PC-3 (cell line): ENCODE data around the gene ZNF785. TPM values are rescaled to one million over a fixed set of nuclear protein-coding genes. Genes with fewer than 3 reads are reported as not detected.
"Not testable (repeated sequence)": the region's sequence is repeated elsewhere in the genome, so short reads cannot be mapped to it uniquely, and the experiment has no call there.

Experiments
- ATAC-seq: fragments of 200-7000 bp; cut with Tn5 transposase; 2 replicates; pipeline ENCODE4 v1.9.1; 2020; ENCODE audit warnings: mild to moderate bottlenecking, moderate library complexity
- BruUV-seq: library from RNA; stranded (reverse); fragments of 400-500 nt; replicated peaks from 2 replicates; lab custom pipeline; 2021; lab: Mats Ljungman, UMichigan
- CTCF ChIA-PET: fragments of 300-600 bp; sonication (Branson Sonifier 250); formaldehyde crosslinking; loops from one replicate; lab custom pipeline; 2022; ENCODE audit warnings: antibody characterized with exemption; lab: Charles Lee
- POLR2A ChIA-PET: fragments of 300-600 bp; sonication (Branson Sonifier 250); formaldehyde crosslinking; loops from one replicate; lab custom pipeline; 2022; ENCODE audit warnings: antibody characterized with exemption; ENCODE audit not compliant: unreplicated experiment; lab: Charles Lee
- DNase-seq: peaks from one replicate; pipeline ENCODE4 v3.0.0-alpha.2; 2015
- H2AFZ ChIP-seq: fragments of 300-600 bp; sonication (generic); 2 replicates; pipeline ENCODE4 v1.6.0; 2016; ENCODE audit warnings: antibody characterized with exemption, low read length
- H3F3A ChIP-seq: fragments of 300-600 bp; sonication (generic); one replicate; pipeline ENCODE4 v1.6.0; 2017; ENCODE audit warnings: antibody characterized with exemption, low read length, control low read depth, mild to moderate bottlenecking; ENCODE audit not compliant: unreplicated experiment
- H3K27ac ChIP-seq: fragments of 300-600 bp; sonication (generic); 2 replicates; pipeline ENCODE4 v1.5.1; 2016; ENCODE audit warnings: mild to moderate bottlenecking, low read length
- H3K27me3 ChIP-seq: fragments of 300-600 bp; sonication (generic); 2 replicates; pipeline ENCODE4 v1.6.1; 2016; ENCODE audit warnings: low read length, mixed read lengths
- H3K36me3 ChIP-seq: fragments of 300-600 bp; sonication (generic); 2 replicates; pipeline ENCODE4 v1.6.1; 2016; ENCODE audit warnings: low read depth, mixed run types, low read length, mixed read lengths
- H3K4me1 ChIP-seq: fragments of 300-600 bp; sonication (generic); 2 replicates; pipeline ENCODE4 v1.5.1; 2016; ENCODE audit warnings: low read length; ENCODE audit not compliant: insufficient read depth
- H3K4me2 ChIP-seq: fragments of 300-600 bp; sonication (generic); 2 replicates; pipeline ENCODE4 v1.6.0; 2016; ENCODE audit warnings: low read length
- H3K4me3 ChIP-seq: fragments of 300-600 bp; sonication (generic); 2 replicates; pipeline ENCODE4 v1.5.1; 2016; ENCODE audit warnings: mild to moderate bottlenecking, low read length, mixed read lengths
- H3K79me2 ChIP-seq: fragments of 300-600 bp; sonication (generic); 2 replicates; pipeline ENCODE4 v1.6.1; 2017; ENCODE audit warnings: low read length, mixed read lengths
- H3K9ac ChIP-seq: fragments of 300-600 bp; sonication (generic); 2 replicates; pipeline ENCODE4 v1.6.0; 2016; ENCODE audit warnings: mild to moderate bottlenecking, low read length
- H3K9me2 ChIP-seq: fragments of 300-600 bp; sonication (generic); replicated peaks from 2 replicates; pipeline ENCODE4 v1.6.1; 2016; ENCODE audit warnings: mixed run types, low read length, mixed read lengths
- H3K9me3 ChIP-seq: fragments of 300-600 bp; sonication (generic); 2 replicates; pipeline ENCODE4 v1.6.1; 2016; ENCODE audit warnings: low read length, mixed read lengths
- H4K20me1 ChIP-seq: fragments of 300-600 bp; sonication (generic); 2 replicates; pipeline ENCODE4 v1.6.1; 2016; ENCODE audit warnings: low read length, mixed read lengths
- CTCF ChIP-seq: fragments of 300-600 bp; sonication (generic); conservative IDR thresholded peaks from 2 replicates; pipeline ENCODE4 v1.5.1; 2017; ENCODE audit warnings: antibody characterized with exemption, low read depth, mild to moderate bottlenecking, low read length
- EZH2 ChIP-seq: fragments of 300-600 bp; sonication (generic); IDR thresholded peaks from one replicate; pipeline ENCODE4 v1.6.1; 2017; ENCODE audit warnings: antibody characterized with exemption, mild to moderate bottlenecking, low read length; ENCODE audit not compliant: unreplicated experiment
- EZH2phosphoT487 ChIP-seq: fragments of 300-600 bp; sonication (generic); IDR thresholded peaks from 2 replicates; pipeline ENCODE4 v1.6.1; 2018; ENCODE audit warnings: mild to moderate bottlenecking, antibody characterized with exemption, low read length, borderline replicate concordance
- intact Hi-C: fragments of 100-400 bp; cut with micrococcal nuclease; formaldehyde crosslinking; loops from 2 replicates; pipeline ENCODE4 v1.9.0; 2023
- total RNA-seq: library from RNA; depleted of rRNA; stranded (reverse); fragments of >200 nt; gene quantifications from 2 replicates; pipeline ENCODE4 v1.2.3, GENCODE V29; 2014

Gene ZNF785
- total RNA-seq, 1 experiment from 2014 or later: 4.9 TPM

GRCh38 chr16:30592871-30593270 lies 7.4 kb upstream of the ZNF785 start:
- H3K27me3 ChIP-seq: no peaks in the 10 kb centered on the region

GRCh38 chr16:30590869-30591268 lies 5.4 kb upstream of the ZNF785 start:
- H4K20me1 ChIP-seq, H3K27ac ChIP-seq, H3F3A ChIP-seq, BruUV-seq, H3K9me2 ChIP-seq, H3K36me3 ChIP-seq, ATAC-seq, H3K4me1 ChIP-seq, H3K9ac ChIP-seq, H3K9me3 ChIP-seq, H2AFZ ChIP-seq, POLR2A ChIA-PET, DNase-seq, H3K4me2 ChIP-seq, intact Hi-C loops, H3K4me3 ChIP-seq, H3K27me3 ChIP-seq: not testable (repeated sequence)
- CTCF ChIA-PET: interaction anchor here (0.7 kb wide), 1 partner anchor 20 kb away, joined by 5 read pairs; no protein-coding TSS in a partner anchor
- peaks cover 18% of the 10 kb centered on the region for H3K79me2 ChIP-seq

More at GRCh38 chr16:30592871-30593270, 7.4 kb upstream of the ZNF785 start:
- Histone ChIP-seq H2AFZ (no peak overlapping the region), H3K9me3 (no peaks in the 10 kb centered on the region), H3K36me3 (no peaks in the 10 kb centered on the region), H3K9me2 (no peaks in the 10 kb centered on the region), H3K4me1 (no peaks in the 10 kb centered on the region), H3K79me2 (no peaks in the 10 kb centered on the region), H3F3A (no peaks in the 10 kb centered on the region), H3K9ac (no peak overlapping the region), H4K20me1 (no peaks in the 10 kb centered on the region), H3K4me3 (no peak overlapping the region), H3K27ac (no peak overlapping the region), H3K4me2 (no peak overlapping the region)
- DNase-seq: no peak
- intact Hi-C loops: no loop called here
- no peak for TF ChIP-seq EZH2phosphoT487
- no peak for TF ChIP-seq EZH2
- no peak for TF ChIP-seq CTCF
- POLR2A ChIA-PET: no interaction called here
- CTCF ChIA-PET: no interaction called here
- ATAC-seq: no peak
- no TSS peak for BruUV-seq

GRCh38 chr16:30589582-30589981 lies 4.1 kb upstream of the ZNF785 start:
- intact Hi-C loops, DNase-seq, H3K27ac ChIP-seq, H4K20me1 ChIP-seq, H3F3A ChIP-seq, H3K9me2 ChIP-seq, POLR2A ChIA-PET, H3K4me2 ChIP-seq, BruUV-seq, H3K9ac ChIP-seq, H3K27me3 ChIP-seq, H3K4me3 ChIP-seq, ATAC-seq, H2AFZ ChIP-seq, CTCF ChIA-PET, H3K9me3 ChIP-seq, H3K36me3 ChIP-seq: not testable (repeated sequence)
- Histone ChIP-seq H3K4me1 (peaks cover 11% of the 10 kb centered on the region; the same call in 1 of the 2 replicates), H3K79me2 (peaks cover 26% of the 10 kb centered on the region)

GRCh38 chr16:30588651-30589050 lies 3.2 kb upstream of the ZNF785 start:
- H3K4me1 ChIP-seq: peaks cover 13% of the 10 kb centered on the region; the same call in 1 of the 2 replicates
- ChIA-PET CTCF (no interaction called here), POLR2A (no interaction called here)
- no peak for ATAC-seq
- H3K9me2 ChIP-seq: no peaks in the 10 kb centered on the region
- no peaks in the 10 kb centered on the region for H4K20me1 ChIP-seq
- peaks cover 34% of the 10 kb centered on the region for H3K79me2 ChIP-seq
- no peak for TF ChIP-seq EZH2phosphoT487
- no peak for TF ChIP-seq CTCF
- TF ChIP-seq EZH2: no peak
- H2AFZ ChIP-seq: no peak overlapping the region
- no peak overlapping the region for H3K4me3 ChIP-seq
- no TSS peak for BruUV-seq
- no peak overlapping the region for H3K9ac ChIP-seq
- no peaks in the 10 kb centered on the region for H3K9me3 ChIP-seq
- no peak overlapping the region for H3K4me2 ChIP-seq
- DNase-seq: no peak
- no peaks in the 10 kb centered on the region for H3F3A ChIP-seq
- no peak overlapping the region for H3K27ac ChIP-seq
- no peaks in the 10 kb centered on the region for H3K27me3 ChIP-seq
- intact Hi-C loops: no loop called here
- no peaks in the 10 kb centered on the region for H3K36me3 ChIP-seq
